ACHN (cell line): ENCODE measurements around the gene NME3.
"Not testable (repeated sequence)": the region's sequence is repeated elsewhere in the genome, so short reads cannot be mapped to it uniquely, and the experiment has no call there.

ENCODE experiments used
- DNase-seq: peaks from one replicate; pipeline ENCODE4 v3.0.0-alpha.2; 2015
- in situ Hi-C: cut with HindIII; loops from 2 replicates; pipeline ENCODE4 v1.10.0; 2017; ENCODE audit warnings: low sequenced_read_pairs, low pct_ligation_motif_present, low pct_unique_long_range_greater_than_20kb

NME3 gene

GRCh38 chr16:1743376-1744337 is 27.7 kb downstream of the NME3 start:
- in situ Hi-C loops, result no loop called here
- no peak for DNase-seq

- in situ Hi-C loops, result no loop called here
- no peak for DNase-seq
Measured at GRCh38 chr16:1741553-1742165, 29.7 kb downstream of the NME3 start.

- in situ Hi-C loops, result no loop called here
- no peak for DNase-seq
Measured at GRCh38 chr16:1740781-1741490, 30.4 kb downstream of the NME3 start.

GRCh38 chr16:1740234-1740633 is 31.1 kb downstream of the NME3 start:
- no peak for DNase-seq
- in situ Hi-C loops, result no loop called here

GRCh38 chr16:1734816-1735215 is 36.5 kb downstream of the NME3 start:
- DNase-seq, result no peak
- in situ Hi-C loops, result no loop called here

- DNase-seq, result no peak
- in situ Hi-C loops, result no loop called here
Measured at GRCh38 chr16:1734123-1734522, 37.2 kb downstream of the NME3 start.

GRCh38 chr16:1732551-1732987 is 38.8 kb downstream of the NME3 start:
- DNase-seq, in situ Hi-C loops: not testable (repeated sequence)

- DNase-seq, result no peak
- in situ Hi-C loops, result no loop called here
Measured at GRCh38 chr16:1732071-1732470, 39.3 kb downstream of the NME3 start.

GRCh38 chr16:1731603-1732002 is 39.7 kb downstream of the NME3 start:
- in situ Hi-C loops, result no loop called here
- no peak for DNase-seq

- in situ Hi-C loops, result no loop called here
- DNase-seq, result no peak
Measured at GRCh38 chr16:1731073-1731472, 40.3 kb downstream of the NME3 start.

- in situ Hi-C loops, result no loop called here
Measured at GRCh38 chr16:1729445-1729844, 41.9 kb downstream of the NME3 start.

GRCh38 chr16:1729026-1729425 is 42.3 kb downstream of the NME3 start:
- in situ Hi-C loops, result no loop called here
- no peak for DNase-seq

More at GRCh38 chr16:1729445-1729844, 41.9 kb downstream of the NME3 start:
- no peak for DNase-seq

GRCh38 chr16:1727651-1728624 is 43.4 kb downstream of the NME3 start:
- no peak for DNase-seq
- in situ Hi-C loops, result no loop called here

GRCh38 chr16:1726661-1727502 is 44.5 kb downstream of the NME3 start:
- DNase-seq, result no peak
- in situ Hi-C loops, result no loop called here

GRCh38 chr16:1724491-1724890 is 46.9 kb downstream of the NME3 start:
- in situ Hi-C loops, result no loop called here
- DNase-seq, result no peak

GRCh38 chr16:1723450-1724147 is 47.7 kb downstream of the NME3 start:
- DNase-seq, result peak; percentile 71
- in situ Hi-C loops, result no loop called here

GRCh38 chr16:1721372-1721771 is 50.0 kb downstream of the NME3 start:
- DNase-seq, result no peak
- in situ Hi-C loops, result no loop called here
